Measurements from ENCODE around the gene PSMF1.

DNA sequence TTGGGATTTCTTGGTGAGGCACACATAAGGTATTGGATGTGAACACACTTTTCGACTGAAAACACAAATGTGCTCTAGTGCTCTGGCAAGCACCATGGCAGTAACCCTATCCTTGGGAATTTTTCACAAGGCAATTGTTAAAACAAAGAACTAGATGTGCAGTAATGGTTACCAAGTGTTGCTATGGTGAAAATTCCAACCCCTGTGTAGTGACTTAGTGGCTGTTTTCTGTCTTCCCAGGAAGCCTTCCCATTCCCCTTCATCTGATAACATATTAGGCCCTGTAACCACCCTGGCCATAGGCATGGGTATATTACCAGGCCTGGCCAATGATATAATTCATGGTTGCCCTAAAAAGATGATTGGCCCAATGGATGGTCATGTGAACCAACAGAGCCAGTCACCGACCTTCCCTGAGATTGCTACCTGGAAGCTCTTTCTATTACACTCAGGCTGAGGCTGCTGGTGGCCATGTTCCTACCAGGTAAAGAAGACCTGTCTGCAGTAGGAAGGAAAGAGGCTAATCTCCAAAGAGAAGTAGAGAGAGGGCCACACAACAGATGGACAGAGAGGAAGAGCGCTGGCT is 89.0 kb downstream of the PSMF1 start:
- TF ChIP-seq, protein P1, sequence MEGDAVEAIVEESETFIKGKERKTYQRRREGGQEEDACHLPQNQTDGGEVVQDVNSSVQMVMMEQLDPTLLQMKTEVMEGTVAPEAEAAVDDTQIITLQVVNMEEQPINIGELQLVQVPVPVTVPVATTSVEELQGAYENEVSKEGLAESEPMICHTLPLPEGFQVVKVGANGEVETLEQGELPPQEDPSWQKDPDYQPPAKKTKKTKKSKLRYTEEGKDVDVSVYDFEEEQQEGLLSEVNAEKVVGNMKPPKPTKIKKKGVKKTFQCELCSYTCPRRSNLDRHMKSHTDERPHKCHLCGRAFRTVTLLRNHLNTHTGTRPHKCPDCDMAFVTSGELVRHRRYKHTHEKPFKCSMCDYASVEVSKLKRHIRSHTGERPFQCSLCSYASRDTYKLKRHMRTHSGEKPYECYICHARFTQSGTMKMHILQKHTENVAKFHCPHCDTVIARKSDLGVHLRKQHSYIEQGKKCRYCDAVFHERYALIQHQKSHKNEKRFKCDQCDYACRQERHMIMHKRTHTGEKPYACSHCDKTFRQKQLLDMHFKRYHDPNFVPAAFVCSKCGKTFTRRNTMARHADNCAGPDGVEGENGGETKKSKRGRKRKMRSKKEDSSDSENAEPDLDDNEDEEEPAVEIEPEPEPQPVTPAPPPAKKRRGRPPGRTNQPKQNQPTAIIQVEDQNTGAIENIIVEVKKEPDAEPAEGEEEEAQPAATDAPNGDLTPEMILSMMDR (conservative IDR thresholded peaks at IDR 0.05), result no peak
- no peak for TF ChIP-seq EZH2 (IDR thresholded peaks at IDR 0.05; ENCODE audit: low read depth)

Measured in PC-9 (cell line).